Measurements from ENCODE around the gene ZC3H12C.

Gene ZC3H12C

GRCh38 chr11:110069158-110069737, 23.9 kb upstream of the ZC3H12C start:
- Histone ChIP-seq H3K4me3 (no peak overlapping the region), H3K27me3 (ENCODE audit: low read depth) (peaks cover 15% of the 10 kb centered on the region), H3K4me1 (no peaks in the 10 kb centered on the region), H3K36me3 (replicated peaks) (no peaks in the 10 kb centered on the region), H3K9me3 (no peaks in the 10 kb centered on the region)
- DNase-seq (ENCODE audit: low spot score in 2 of 2) = no peak
- in situ Hi-C loops (cut with MboI; ENCODE audit: low sequenced_read_pairs) = no loop called here

GRCh38 chr11:110070176-110070575, 23.0 kb upstream of the ZC3H12C start:
- H3K9me3 ChIP-seq = no peaks in the 10 kb centered on the region
- H3K4me3 ChIP-seq = no peak overlapping the region
- in situ Hi-C loops (cut with MboI; ENCODE audit: low sequenced_read_pairs) = no loop called here
- DNase-seq (ENCODE audit: low spot score in 2 of 2) = no peak
- no peaks in the 10 kb centered on the region for H3K36me3 ChIP-seq (replicated peaks)
- H3K4me1 ChIP-seq = no peaks in the 10 kb centered on the region
- peaks cover 15% of the 10 kb centered on the region for H3K27me3 ChIP-seq (ENCODE audit: low read depth)

GRCh38 chr11:110071197-110071596, 22.0 kb upstream of the ZC3H12C start:
- in situ Hi-C loops (cut with MboI; ENCODE audit: low sequenced_read_pairs) = no loop called here
- H3K36me3 ChIP-seq (replicated peaks) = no peaks in the 10 kb centered on the region
- no peak overlapping the region for H3K4me3 ChIP-seq
- H3K9me3 ChIP-seq = no peaks in the 10 kb centered on the region
- H3K27me3 ChIP-seq (ENCODE audit: low read depth) = peaks cover 15% of the 10 kb centered on the region
- no peak for DNase-seq (ENCODE audit: low spot score in 2 of 2)
- peaks cover 4% of the 10 kb centered on the region for H3K4me1 ChIP-seq

GRCh38 chr11:110072930-110073329, 20.3 kb upstream of the ZC3H12C start:
- in situ Hi-C loops (cut with MboI; ENCODE audit: low sequenced_read_pairs) = no loop called here
- Histone ChIP-seq H3K27me3 (ENCODE audit: low read depth) (peaks cover 15% of the 10 kb centered on the region), H3K4me3 (no peak overlapping the region), H3K4me1 (peaks cover 20% of the 10 kb centered on the region), H3K9me3 (no peaks in the 10 kb centered on the region), H3K36me3 (replicated peaks) (no peaks in the 10 kb centered on the region)
- DNase-seq (ENCODE audit: low spot score in 2 of 2) = no peak

- peaks cover 6% of the 10 kb centered on the region for H3K9me3 ChIP-seq
- no peak for DNase-seq (ENCODE audit: low spot score in 2 of 2)
- in situ Hi-C loops (cut with MboI; ENCODE audit: low sequenced_read_pairs) = no loop called here
- H3K36me3 ChIP-seq (replicated peaks) = no peaks in the 10 kb centered on the region
- no peak overlapping the region for H3K4me3 ChIP-seq
- peaks cover 6% of the 10 kb centered on the region for H3K27me3 ChIP-seq (ENCODE audit: low read depth)
- peaks cover 23% of the 10 kb centered on the region for H3K4me1 ChIP-seq
Measured at GRCh38 chr11:110074499-110074898, 18.7 kb upstream of the ZC3H12C start.

GRCh38 chr11:110075105-110075846, 17.9 kb upstream of the ZC3H12C start:
- DNase-seq (ENCODE audit: low spot score in 2 of 2) = no peak
- no peak overlapping the region for H3K4me3 ChIP-seq
- H3K4me1 ChIP-seq = peaks cover 23% of the 10 kb centered on the region
- H3K27me3 ChIP-seq (ENCODE audit: low read depth) = peaks cover 5% of the 10 kb centered on the region
- H3K36me3 ChIP-seq (replicated peaks) = no peaks in the 10 kb centered on the region
- H3K9me3 ChIP-seq = peaks cover 6% of the 10 kb centered on the region
- in situ Hi-C loops (cut with MboI; ENCODE audit: low sequenced_read_pairs) = no loop called here

GRCh38 chr11:110075847-110076208, 17.4 kb upstream of the ZC3H12C start:
- in situ Hi-C loops (cut with MboI; ENCODE audit: low sequenced_read_pairs) = no loop called here
- H3K36me3 ChIP-seq (replicated peaks) = no peaks in the 10 kb centered on the region
- DNase-seq (ENCODE audit: low spot score in 2 of 2) = no peak
- no peak overlapping the region for H3K4me3 ChIP-seq
- H3K27me3 ChIP-seq (ENCODE audit: low read depth) = peaks cover 5% of the 10 kb centered on the region
- H3K9me3 ChIP-seq = peaks cover 6% of the 10 kb centered on the region
- peaks cover 23% of the 10 kb centered on the region for H3K4me1 ChIP-seq

GRCh38 chr11:110076371-110076965, 16.7 kb upstream of the ZC3H12C start:
- no peak overlapping the region for H3K4me3 ChIP-seq
- peaks cover 23% of the 10 kb centered on the region for H3K4me1 ChIP-seq
- peaks cover 6% of the 10 kb centered on the region for H3K9me3 ChIP-seq
- peaks cover 5% of the 10 kb centered on the region for H3K27me3 ChIP-seq (ENCODE audit: low read depth)
- in situ Hi-C loops (cut with MboI; ENCODE audit: low sequenced_read_pairs) = no loop called here
- DNase-seq (ENCODE audit: low spot score in 2 of 2) = peak; percentile 63 to 74
- H3K36me3 ChIP-seq (replicated peaks) = no peaks in the 10 kb centered on the region

GRCh38 chr11:110077346-110077745, 15.8 kb upstream of the ZC3H12C start:
- peaks cover 3% of the 10 kb centered on the region for H3K27me3 ChIP-seq (ENCODE audit: low read depth)
- no peaks in the 10 kb centered on the region for H3K36me3 ChIP-seq (replicated peaks)
- in situ Hi-C loops (cut with MboI; ENCODE audit: low sequenced_read_pairs) = no loop called here
- no peak for DNase-seq (ENCODE audit: low spot score in 2 of 2)
- H3K4me3 ChIP-seq = no peak overlapping the region
- H3K4me1 ChIP-seq = peaks cover 23% of the 10 kb centered on the region
- peaks cover 6% of the 10 kb centered on the region for H3K9me3 ChIP-seq

- Histone ChIP-seq H3K27me3 (ENCODE audit: low read depth) (peaks cover 2% of the 10 kb centered on the region; the same call in 1 of the 2 replicates), H3K4me3 (no peak overlapping the region), H3K36me3 (replicated peaks) (no peaks in the 10 kb centered on the region), H3K4me1 (peaks cover 23% of the 10 kb centered on the region), H3K9me3 (peaks cover 6% of the 10 kb centered on the region)
- in situ Hi-C loops (cut with MboI; ENCODE audit: low sequenced_read_pairs) = no loop called here
- DNase-seq (ENCODE audit: low spot score in 2 of 2) = peak; percentile 76 to 90
Measured at GRCh38 chr11:110077831-110078325, 15.3 kb upstream of the ZC3H12C start.

- H3K27me3 ChIP-seq (ENCODE audit: low read depth) = peaks cover 2% of the 10 kb centered on the region; the same call in 1 of the 2 replicates
- no peak overlapping the region for H3K4me3 ChIP-seq
- in situ Hi-C loops (cut with MboI; ENCODE audit: low sequenced_read_pairs) = no loop called here
- no peak for DNase-seq (ENCODE audit: low spot score in 2 of 2)
- no peaks in the 10 kb centered on the region for H3K36me3 ChIP-seq (replicated peaks)
- H3K4me1 ChIP-seq = peaks cover 23% of the 10 kb centered on the region
- peaks cover 6% of the 10 kb centered on the region for H3K9me3 ChIP-seq
Measured at GRCh38 chr11:110078923-110079544, 14.2 kb upstream of the ZC3H12C start.

GRCh38 chr11:110079726-110080125, 13.5 kb upstream of the ZC3H12C start:
- Histone ChIP-seq H3K4me3 (no peak overlapping the region), H3K36me3 (replicated peaks) (no peaks in the 10 kb centered on the region), H3K27me3 (ENCODE audit: low read depth) (peaks cover 2% of the 10 kb centered on the region), H3K9me3 (peaks cover 6% of the 10 kb centered on the region), H3K4me1 (peaks cover 23% of the 10 kb centered on the region)
- DNase-seq (ENCODE audit: low spot score in 2 of 2) = no peak
- in situ Hi-C loops (cut with MboI; ENCODE audit: low sequenced_read_pairs) = no loop called here

GRCh38 chr11:110081462-110082376, 11.5 kb upstream of the ZC3H12C start:
- Histone ChIP-seq H3K9me3 (peaks cover 6% of the 10 kb centered on the region), H3K36me3 (replicated peaks) (no peaks in the 10 kb centered on the region), H3K27me3 (ENCODE audit: low read depth) (peaks cover 2% of the 10 kb centered on the region), H3K4me3 (no peak overlapping the region), H3K4me1 (peaks cover 14% of the 10 kb centered on the region)
- in situ Hi-C loops (cut with MboI; ENCODE audit: low sequenced_read_pairs) = no loop called here
- no peak for DNase-seq (ENCODE audit: low spot score in 2 of 2)
